GM18868 (cell line): Measurements from ENCODE around the gene MOV10L1.

Source experiments
- ATAC-seq: cut with Tn5 transposase; IDR thresholded peaks from one replicate; pipeline ENCODE4 v1.9.1; 2021; ENCODE audit warnings: mild to moderate bottlenecking, moderate library complexity; ENCODE audit not compliant: unreplicated experiment

Gene MOV10L1

DNA sequence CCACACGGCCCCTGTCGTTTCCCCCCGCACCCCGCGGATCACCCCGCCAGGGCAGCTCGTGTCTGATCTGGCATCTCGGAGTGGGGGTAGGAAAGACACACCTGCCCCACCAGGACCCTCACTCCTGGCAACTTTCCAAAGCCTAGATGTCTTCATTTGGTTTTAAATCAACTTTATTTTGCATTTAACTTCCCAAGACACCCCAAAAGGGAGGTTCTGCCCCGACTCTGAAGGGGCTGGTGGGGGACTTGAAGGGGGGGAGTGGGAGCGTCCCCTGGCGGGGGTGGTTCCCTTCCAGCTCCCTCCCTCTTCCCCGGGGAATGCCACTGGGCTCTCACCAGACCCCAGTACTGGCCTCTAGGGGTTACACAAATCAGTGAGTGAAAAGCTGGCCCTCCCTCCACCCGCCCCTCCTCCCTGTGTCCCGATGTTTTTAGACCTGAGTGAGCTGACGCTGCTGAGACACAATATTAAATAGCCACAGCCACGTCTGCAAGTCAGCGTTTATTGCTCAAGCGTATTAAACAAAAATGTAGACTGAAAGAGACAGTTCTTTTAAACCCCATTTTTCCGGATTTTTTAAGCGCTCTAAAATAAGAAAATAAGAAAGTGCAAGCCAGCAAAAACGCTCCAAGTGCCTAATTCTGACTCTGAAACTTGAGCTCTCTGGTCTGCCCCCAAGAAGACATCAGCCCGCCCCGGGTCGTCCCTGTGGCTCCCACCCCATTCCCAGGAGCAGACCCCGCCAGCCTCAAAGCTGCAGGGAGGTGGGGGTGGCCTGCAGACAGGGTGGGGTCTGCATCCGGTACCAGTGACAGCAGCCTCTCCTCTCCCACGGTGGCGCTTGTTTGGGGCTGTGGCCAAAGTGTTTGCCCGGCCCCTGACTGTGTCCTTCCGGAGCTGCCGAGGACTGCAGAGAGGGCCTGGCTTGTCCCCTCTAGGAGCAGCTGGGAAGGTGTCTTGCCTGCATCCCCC lies 30.6 kb upstream of the MOV10L1 start:
- no peak for ATAC-seq

GRCh38 chr22:50059881-50060262 lies 29.9 kb upstream of the MOV10L1 start:
- ATAC-seq, result no peak

DNA sequence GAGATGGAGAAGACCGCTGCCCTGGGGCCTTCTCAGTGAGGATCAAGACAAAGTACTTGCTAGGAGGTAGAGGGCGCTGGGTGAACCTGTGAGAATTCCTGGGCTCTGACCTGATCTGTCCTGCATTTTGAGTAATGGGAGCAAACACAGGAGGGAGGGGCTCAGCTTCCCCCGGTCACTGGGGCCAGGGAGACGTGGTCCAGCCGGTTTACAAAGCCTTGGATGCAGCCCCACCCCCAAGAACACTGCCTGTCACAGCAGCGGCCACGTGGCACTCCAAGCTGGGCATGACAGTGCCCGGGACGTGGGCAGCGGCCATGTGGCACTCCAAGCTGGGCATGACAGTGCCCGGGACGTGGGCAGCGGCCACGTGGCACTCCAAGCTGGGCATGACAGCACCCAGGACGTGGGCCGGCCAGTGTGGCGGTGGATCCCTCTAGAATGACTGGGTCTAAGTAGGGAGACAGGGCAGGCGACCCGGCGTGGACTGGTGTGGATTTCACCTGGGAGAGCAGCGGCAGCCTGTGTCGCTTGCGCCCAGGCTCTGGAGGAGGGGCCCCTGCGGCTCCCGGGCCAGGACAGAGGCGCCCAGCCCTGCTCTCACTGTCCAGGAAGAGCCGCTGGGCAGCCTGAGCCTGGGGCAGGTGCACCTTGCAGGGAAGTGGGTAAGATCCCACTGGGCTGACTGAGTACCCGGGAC lies 29.2 kb upstream of the MOV10L1 start:
- no peak for ATAC-seq

DNA sequence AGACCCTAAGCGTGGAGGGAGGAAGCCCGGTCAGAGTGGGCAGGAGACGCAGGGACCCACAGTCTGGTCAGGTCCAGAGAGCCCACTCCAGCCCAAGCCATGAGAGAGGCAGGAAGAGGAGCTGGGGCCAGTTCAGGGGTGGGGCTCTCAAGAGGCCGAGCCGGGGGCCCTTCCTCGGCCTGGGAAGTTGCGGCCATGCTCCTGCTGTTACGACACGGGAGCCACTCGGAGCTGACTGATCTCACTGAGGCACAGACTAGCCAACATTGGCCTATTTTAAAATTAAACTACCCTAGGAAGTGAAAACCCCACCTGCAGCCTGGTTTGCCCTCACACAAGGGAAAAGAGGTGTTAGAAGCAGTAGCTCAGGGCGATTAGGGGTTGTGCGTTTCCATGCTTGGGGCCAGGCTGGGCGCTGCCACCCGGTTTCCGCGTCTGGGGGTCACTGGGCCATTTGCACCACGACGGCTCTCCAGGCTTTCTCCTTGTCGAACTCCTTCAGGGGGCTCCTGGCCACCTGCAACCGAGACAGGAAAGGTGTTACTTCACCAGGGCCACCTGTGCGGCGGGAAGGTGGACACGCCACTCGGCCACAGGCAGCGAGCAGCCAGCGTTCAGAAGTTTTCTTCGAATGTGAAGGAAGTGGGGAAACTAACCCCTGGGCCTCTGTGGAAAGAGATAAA lies 28.5 kb upstream of the MOV10L1 start:
- ATAC-seq, result no peak

GRCh38 chr22:50061824-50062355 lies 27.9 kb upstream of the MOV10L1 start:
- ATAC-seq, result no peak

GRCh38 chr22:50062509-50063135 lies 27.2 kb upstream of the MOV10L1 start:
- no peak for ATAC-seq

- ATAC-seq, result no peak
These were observed 26.0 kb upstream of the MOV10L1 start for GRCh38 chr22:50063589-50064393.

DNA sequence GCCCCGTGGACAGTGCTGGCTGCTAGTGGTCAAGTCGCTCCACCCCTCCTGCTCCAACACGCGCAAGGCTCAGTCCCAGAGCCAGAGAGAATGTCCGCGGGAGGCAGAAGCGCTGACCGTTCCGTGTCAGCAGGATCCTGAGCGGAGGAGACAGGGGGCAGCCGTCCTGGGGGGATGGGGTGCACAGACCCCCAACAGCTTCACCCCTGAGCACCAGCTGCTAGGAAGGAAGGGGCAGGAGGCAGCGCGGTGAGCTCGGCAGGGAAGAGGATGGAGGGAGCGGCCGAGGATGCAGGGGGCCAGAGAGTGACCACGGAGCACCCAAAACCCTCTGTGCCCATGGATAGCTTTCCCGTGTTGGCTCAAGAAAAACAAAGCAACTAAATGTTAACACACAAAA lies 25.4 kb upstream of the MOV10L1 start:
- no peak for ATAC-seq

DNA sequence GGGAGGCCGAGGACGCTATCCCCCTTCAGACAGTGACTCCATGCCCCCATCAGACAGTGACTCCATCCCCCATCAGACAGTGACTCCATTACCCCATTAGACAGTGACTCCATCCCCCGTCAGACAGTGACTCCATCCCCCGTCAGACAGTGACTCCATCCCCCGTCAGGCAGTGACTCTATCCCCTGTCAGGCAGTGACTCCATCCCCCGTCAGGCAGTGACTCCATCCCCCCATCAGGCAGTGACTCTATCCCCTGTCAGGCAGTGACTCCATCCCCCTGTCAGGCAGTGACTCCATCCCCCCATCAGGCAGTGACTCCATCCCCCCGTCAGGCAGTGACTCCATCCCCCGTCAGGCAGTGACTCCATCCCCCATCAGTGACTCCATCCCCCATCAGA lies 22.6 kb upstream of the MOV10L1 start:
- no peak for ATAC-seq

DNA sequence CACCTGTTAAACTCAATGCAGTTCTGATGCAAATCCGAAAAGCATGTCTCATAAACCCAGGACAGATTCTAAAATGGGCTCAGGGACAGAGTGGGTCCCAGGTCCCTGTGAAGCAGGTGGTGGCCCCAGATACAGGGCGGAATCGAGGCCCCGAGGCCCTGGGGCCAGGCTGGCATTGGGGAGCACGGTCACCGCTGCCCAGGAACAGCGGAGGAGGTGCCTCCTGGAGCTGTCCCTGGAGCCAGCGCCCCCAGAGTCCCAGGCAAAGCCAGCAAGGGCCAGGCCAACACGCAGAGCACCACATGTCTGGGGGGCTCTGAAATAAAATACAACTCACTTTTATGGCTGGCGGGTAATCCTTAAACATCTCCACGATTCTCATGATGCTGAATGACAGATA lies 21.7 kb upstream of the MOV10L1 start:
- ATAC-seq, result no peak

DNA sequence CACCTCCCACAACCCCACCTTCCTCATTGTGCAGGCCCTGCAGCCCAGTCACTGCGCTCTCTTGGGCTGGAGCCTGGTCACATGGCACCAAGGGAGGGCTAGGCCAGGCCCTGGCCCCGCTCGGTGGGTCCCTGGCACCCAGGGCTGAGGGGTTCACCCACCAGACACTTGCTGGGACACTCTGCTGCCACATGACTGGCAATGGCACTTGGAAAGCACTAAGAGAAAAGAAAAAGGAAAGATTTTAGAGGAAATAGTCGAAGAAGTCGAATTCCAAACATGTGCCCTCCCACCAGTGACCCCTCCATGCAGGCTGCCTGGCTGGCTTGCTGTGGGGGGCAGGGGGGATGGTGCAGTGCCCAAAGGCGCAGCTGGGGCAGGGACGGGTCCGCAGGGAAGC lies 19.4 kb upstream of the MOV10L1 start:
- ATAC-seq, result no peak

DNA sequence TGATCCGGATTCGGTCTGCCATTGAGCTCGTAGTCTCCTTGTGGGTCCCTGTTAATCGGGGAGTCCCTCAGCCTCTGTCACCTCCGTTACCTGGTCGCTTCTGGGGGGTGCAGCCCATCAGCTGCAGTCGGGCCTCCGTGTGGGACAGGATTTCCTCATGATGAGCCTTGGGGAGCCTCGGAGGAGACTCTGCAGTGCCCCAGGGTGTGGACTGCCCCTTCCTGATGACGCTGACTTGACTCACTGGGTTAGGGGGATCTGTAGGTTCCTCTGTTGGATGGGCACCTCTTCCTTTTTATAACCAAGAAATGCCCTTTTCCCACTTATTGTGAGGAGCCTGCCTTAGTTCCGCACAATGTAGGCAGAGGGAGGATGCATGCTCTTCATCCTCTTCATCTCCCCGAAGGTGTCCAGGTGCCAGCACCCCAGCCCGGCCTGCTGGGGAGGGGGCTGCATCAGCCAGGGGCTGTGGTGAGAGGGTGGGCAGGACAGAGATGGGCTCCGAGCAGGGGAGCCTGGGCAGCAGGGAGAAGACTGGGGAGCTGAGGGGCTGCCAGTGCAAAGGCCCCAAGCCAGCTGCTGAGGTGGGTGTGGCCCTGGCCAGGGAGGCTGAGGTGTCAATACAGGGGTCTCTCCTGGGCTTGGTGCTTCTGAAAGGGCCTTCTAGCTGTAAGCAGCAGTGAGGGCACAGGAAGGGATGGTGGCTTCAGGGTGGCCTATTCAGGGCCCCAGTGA lies 18.2 kb upstream of the MOV10L1 start:
- ATAC-seq, result no peak

DNA sequence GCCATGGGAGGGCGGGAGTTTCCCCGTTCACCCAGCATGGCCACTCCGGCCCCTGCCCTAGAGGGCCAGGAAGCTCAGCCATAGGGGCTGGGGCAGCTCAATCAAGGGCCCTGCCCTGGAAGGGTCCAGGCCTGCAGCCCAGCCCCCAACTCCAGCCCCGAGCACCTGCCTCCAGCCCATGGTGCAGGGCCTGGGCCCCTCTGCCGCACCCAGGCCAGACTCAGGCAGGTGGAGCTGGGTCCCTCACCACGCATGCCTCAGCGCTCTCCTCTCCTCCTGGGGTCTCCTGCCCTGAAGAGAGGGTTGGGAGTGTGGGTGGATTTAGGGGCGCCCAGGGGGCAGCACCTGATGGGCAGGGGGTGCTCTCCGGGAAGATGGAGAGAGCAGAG lies 17.6 kb upstream of the MOV10L1 start:
- ATAC-seq, result no peak

- no peak for ATAC-seq
These were observed 16.9 kb upstream of the MOV10L1 start for GRCh38 chr22:50072714-50073538.

GRCh38 chr22:50074056-50074455 lies 15.8 kb upstream of the MOV10L1 start:
- ATAC-seq, result no peak

DNA sequence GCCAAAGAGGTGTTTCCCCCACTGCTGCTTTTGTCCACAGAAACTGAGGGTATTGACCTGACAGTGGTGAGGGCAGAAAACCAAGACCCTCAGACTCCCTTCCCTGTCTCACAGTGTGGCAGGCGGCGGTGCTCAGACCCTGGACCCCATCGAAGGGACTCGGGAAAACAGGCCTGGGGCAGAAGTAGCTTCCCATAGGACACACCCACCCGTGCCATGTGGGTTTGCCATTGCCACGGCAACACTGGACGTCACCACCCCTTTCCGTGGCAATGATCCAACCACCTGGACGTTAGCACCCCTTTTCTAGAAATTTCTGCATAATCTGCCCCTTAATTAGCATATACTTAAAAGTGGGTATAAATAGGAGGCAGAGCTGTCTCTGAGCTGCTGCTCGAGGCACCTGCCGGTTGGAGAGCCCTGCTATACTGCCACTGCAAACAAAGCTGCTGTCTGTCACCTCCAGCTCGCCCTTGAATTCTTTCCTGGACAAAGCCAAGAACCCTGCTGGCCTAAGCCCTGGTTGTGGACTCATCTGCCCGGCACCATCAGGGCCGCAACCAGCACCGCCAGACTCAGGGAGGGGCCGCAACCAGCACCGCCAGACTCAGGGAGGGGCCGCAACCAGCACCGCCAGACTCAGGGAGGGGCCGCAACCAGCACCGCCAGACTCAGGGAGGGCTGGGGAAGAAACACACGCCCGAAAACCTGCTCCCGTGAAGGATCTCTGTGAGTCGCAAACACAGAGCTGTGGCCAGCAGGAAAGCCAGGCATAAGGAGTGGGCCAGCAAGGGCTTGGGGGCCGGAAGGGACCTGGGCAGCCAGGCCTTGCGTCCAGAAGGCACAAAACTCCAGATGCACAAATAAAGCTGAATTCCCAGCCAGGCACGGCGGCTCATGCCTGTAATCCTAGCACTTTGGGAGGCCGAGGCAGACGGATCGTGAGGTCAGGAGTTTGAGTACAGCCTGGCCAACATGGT lies 15.0 kb upstream of the MOV10L1 start:
- no peak for ATAC-seq
